Ishikawa (cell line): ENCODE results near the gene SASH1.

Experiments used
- CEBPB ChIP-seq: IDR thresholded peaks from 2 replicates; pipeline ENCODE4 v1.6.1; 2012
- CREB1 ChIP-seq: IDR thresholded peaks from 2 replicates; pipeline ENCODE4 v1.6.1; 2012; ENCODE audit warnings: low read depth
- EGR1 ChIP-seq: IDR thresholded peaks from 2 replicates; pipeline ENCODE4 v1.6.1; 2012
- EP300 ChIP-seq: IDR thresholded peaks from 2 replicates; pipeline ENCODE4 v1.6.1; 2012; ENCODE audit warnings: borderline replicate concordance
- FOXM1 ChIP-seq: IDR thresholded peaks from 2 replicates; pipeline ENCODE4 v1.6.1; 2012; ENCODE audit warnings: low read depth, borderline replicate concordance
- NFIC ChIP-seq: IDR thresholded peaks from 2 replicates; pipeline ENCODE4 v1.6.1; 2012
- RAD21 ChIP-seq: IDR thresholded peaks from 2 replicates; pipeline ENCODE4 v1.6.1; 2012; ENCODE audit warnings: low read depth
- REST ChIP-seq: IDR thresholded peaks from 2 replicates; pipeline ENCODE4 v1.6.1; 2012; ENCODE audit warnings: low read depth, mild to moderate bottlenecking
- TAF1 ChIP-seq: IDR thresholded peaks from 2 replicates; pipeline ENCODE4 v1.6.1; 2012; ENCODE audit warnings: low read depth, mild to moderate bottlenecking
- TCF12 ChIP-seq: IDR thresholded peaks from 2 replicates; pipeline ENCODE4 v1.6.1; 2012; ENCODE audit warnings: low read depth
- TEAD4 ChIP-seq: IDR thresholded peaks from 2 replicates; pipeline ENCODE4 v1.6.1; 2012
- USF1 ChIP-seq: IDR thresholded peaks from 2 replicates; pipeline ENCODE4 v1.6.1; 2012
- YY1 ChIP-seq: IDR thresholded peaks from 2 replicates; pipeline ENCODE4 v1.6.1; 2012; ENCODE audit warnings: low read depth
- ZBTB7A ChIP-seq: IDR thresholded peaks from 2 replicates; pipeline ENCODE4 v1.6.1; 2012; ENCODE audit warnings: low read depth
- TF ChIP-seq, protein P1 (sequence below): IDR thresholded peaks from 2 replicates; pipeline ENCODE4 v1.6.1; 2012

Gene SASH1

GRCh38 chr6:148466158-148466557 is 123.5 kb downstream of the SASH1 start:
- TF ChIP-seq NFIC (no peak), TCF12 (no peak), TEAD4 (no peak), REST (no peak), TAF1 (no peak), ZBTB7A (no peak), FOXM1 (no peak), CREB1 (no peak), CEBPB (no peak)

GRCh38 chr6:148467926-148468325 is 125.3 kb downstream of the SASH1 start:
- TF ChIP-seq TCF12: no peak
- TF ChIP-seq, protein P1, sequence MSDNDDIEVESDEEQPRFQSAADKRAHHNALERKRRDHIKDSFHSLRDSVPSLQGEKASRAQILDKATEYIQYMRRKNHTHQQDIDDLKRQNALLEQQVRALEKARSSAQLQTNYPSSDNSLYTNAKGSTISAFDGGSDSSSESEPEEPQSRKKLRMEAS: no peak
- TF ChIP-seq ZBTB7A: no peak
- TF ChIP-seq YY1: no peak
- TF ChIP-seq RAD21: no peak
- TF ChIP-seq EP300: no peak
- TF ChIP-seq NFIC: no peak
- no peak for TF ChIP-seq CEBPB
- TF ChIP-seq FOXM1: no peak
- TF ChIP-seq USF1: no peak

DNA sequence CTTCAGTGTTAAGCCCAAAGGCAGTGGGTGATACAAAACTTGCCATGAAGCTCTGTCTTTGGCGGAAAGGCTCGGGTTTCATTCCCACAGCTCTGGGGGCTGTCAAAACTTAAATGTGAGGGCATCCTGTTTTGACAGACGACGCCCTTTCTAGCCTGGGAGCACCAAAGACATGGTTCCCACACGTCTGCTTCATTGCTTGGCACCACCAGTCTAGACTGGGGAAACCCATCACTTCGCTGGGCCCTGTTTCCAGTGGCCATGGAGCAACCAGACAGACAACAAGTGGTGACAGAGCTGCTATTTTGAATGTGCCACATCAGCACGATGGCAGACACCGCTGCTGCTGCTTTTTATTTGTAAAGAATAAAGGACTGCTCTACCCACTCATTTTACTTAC is 127.5 kb downstream of the SASH1 start:
- no peak for TF ChIP-seq CEBPB
- TF ChIP-seq NFIC: no peak
- TF ChIP-seq USF1: no peak
- TF ChIP-seq EGR1: no peak
- no peak for TF ChIP-seq TAF1
- TF ChIP-seq ZBTB7A: no peak
- TF ChIP-seq EP300: no peak
- no peak for TF ChIP-seq FOXM1
- TF ChIP-seq, protein P1: no peak
- no peak for TF ChIP-seq CREB1
- TF ChIP-seq REST: no peak
- TF ChIP-seq TCF12: no peak
- TF ChIP-seq YY1: no peak
- TF ChIP-seq RAD21: no peak
- no peak for TF ChIP-seq TEAD4

DNA sequence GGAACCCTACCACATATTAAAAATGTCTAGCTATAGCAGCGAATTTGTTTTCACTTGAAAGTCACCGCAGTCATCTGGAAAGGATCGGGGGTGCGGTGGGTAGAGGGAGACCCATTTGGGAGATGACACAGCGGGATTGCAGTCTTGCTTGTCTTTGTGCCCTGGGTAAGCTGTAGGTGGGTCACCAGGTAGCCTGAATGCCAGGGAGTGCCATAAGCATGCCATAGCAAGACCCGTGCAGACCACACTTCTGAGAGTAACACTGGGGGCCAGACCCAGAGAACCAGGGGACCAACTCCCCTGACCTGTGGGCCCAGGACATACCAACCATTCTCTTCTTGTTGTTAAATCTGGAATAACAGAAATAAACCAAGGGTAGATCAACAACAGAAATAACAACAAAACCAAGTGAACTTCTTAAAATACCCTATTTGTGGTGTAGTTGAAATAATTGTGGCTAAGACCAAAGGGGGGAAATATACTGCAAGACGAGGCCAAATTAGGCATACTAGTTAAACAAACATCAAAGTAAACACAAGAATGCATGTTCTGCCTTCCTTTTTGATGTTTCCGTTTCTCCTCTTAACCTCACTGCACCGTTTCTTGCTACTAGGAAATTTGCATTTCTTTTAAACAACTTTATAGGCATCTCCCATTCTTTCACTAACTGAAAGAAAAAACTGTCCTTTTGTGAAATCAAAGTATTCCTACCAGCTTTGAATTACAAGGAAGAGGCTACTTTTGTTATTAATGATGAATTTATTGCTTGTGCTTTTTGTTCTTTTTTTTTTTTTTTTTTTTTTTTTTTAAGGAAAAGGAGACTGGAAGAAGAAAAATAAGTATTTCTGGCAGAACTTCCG is 128.2 kb downstream of the SASH1 start:
- TF ChIP-seq TCF12 (no peak), FOXM1 (no peak), CREB1 (no peak), EP300 (no peak), ZBTB7A (no peak), NFIC (no peak), TAF1 (no peak), YY1 (no peak), TEAD4 (no peak), USF1 (no peak), REST (no peak), CEBPB (no peak), RAD21 (no peak)
- TF ChIP-seq, protein P1: no peak
